Muscle layer of duodenum (tissue), 2 donors: ENCODE measurements around the gene RS1.

Source experiments
- H3K27ac ChIP-seq: one replicate; pipeline ENCODE4 v1.7.0; 2013; ENCODE audit warnings: mild to moderate bottlenecking, low read length
- H3K27me3 ChIP-seq: one replicate; pipeline ENCODE4 v1.7.0; 2013; ENCODE audit warnings: low read depth, mild to moderate bottlenecking, control low read depth, low read length
- H3K36me3 ChIP-seq, 2 donors: one replicate each; pipeline ENCODE4 v1.7.0; 2013; ENCODE audit warnings: low read length in 2 of 2, control low read depth in 1 of 2, mild to moderate bottlenecking in 1 of 2; ENCODE audit not compliant: insufficient read depth in 2 of 2, control insufficient read depth in 1 of 2
- H3K4me1 ChIP-seq, 2 donors: one replicate each; pipeline ENCODE4 v1.7.0; 2013; ENCODE audit warnings: low read length in 2 of 2, mild to moderate bottlenecking in 2 of 2, control low read depth in 1 of 2, moderate library complexity in 1 of 2; ENCODE audit not compliant: insufficient read depth in 2 of 2, control insufficient read depth in 1 of 2
- H3K4me3 ChIP-seq, 2 donors: one replicate each; pipeline ENCODE4 v1.7.0; 2013; ENCODE audit warnings: low read length in 2 of 2, low read depth in 1 of 2, mild to moderate bottlenecking in 1 of 2
- H3K9me3 ChIP-seq, 2 donors: one replicate each; pipeline ENCODE4 v1.7.0; 2013; ENCODE audit warnings: low read length in 2 of 2, control low read depth in 1 of 2, mild to moderate bottlenecking in 1 of 2; ENCODE audit not compliant: control insufficient read depth in 1 of 2
- donor health status: healthy.

RS1 gene

GRCh38 chrX:18691431-18691830 is 19.5 kb upstream of the RS1 start:
- H3K4me1 ChIP-seq, result no peaks in the 10 kb centered on the region
- H3K27ac ChIP-seq, result no peak overlapping the region
- H3K9me3 ChIP-seq, result peaks cover 0 to 4% of the 10 kb centered on the region in 2 donors
- no peaks in the 10 kb centered on the region for H3K27me3 ChIP-seq
- no peak overlapping the region for H3K4me3 ChIP-seq
- H3K36me3 ChIP-seq, result no peaks in the 10 kb centered on the region

GRCh38 chrX:18687856-18688495 is 16.1 kb upstream of the RS1 start:
- Histone ChIP-seq H3K4me1 (no peaks in the 10 kb centered on the region), H3K4me3 (no peak overlapping the region), H3K27ac (no peak overlapping the region), H3K9me3 (no peaks in the 10 kb centered on the region), H3K36me3 (no peaks in the 10 kb centered on the region), H3K27me3 (no peaks in the 10 kb centered on the region)

DNA sequence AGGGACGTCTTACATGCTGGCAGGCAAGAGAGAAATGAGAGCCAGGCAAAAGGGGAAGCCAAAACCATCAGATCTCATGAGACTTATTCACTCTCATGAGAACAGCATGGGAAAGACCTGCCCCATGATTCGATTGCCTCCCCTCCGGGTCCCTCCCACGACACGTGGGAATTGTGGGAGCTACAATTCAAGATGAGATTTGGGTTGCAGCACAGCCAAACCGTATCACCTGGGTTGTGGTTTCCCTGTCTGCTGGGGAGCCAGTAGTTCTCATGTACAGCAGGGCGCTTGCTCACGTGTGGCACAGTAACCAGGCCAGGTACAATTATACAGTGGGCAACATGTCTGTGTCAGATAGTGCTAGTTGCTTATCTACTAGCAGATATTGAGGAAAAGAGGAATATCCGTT is 11.1 kb upstream of the RS1 start:
- no peaks in the 10 kb centered on the region for H3K36me3 ChIP-seq
- H3K4me3 ChIP-seq, result no peak overlapping the region
- no peaks in the 10 kb centered on the region for H3K9me3 ChIP-seq
- H3K27ac ChIP-seq, result no peak overlapping the region
- H3K4me1 ChIP-seq, result no peaks in the 10 kb centered on the region
- H3K27me3 ChIP-seq, result no peaks in the 10 kb centered on the region

DNA sequence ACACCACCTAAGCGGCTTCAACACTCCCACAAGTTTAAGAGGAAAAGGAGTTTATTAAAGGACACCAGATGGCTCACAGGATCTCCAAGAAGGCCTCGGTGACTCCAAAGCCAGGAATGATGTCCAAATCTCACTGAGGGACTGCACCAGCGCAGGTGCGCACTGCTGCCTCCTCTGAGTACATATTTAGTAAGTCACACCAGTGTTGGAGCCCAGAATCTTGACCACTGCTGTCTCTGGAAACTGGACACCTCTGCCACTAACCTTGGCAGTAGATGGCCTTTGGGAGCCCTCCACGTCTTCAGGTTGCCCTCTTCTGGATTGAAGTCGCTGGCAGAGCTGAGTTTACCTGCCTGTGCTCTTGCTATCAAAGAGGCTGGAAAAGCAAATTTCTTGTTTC is 10.1 kb upstream of the RS1 start:
- H3K27me3 ChIP-seq, result no peaks in the 10 kb centered on the region
- no peaks in the 10 kb centered on the region for H3K4me1 ChIP-seq
- no peaks in the 10 kb centered on the region for H3K9me3 ChIP-seq
- no peak overlapping the region for H3K27ac ChIP-seq
- H3K4me3 ChIP-seq, result no peak overlapping the region
- H3K36me3 ChIP-seq, result no peaks in the 10 kb centered on the region

- Histone ChIP-seq H3K27me3 (no peaks in the 10 kb centered on the region), H3K9me3 (no peaks in the 10 kb centered on the region), H3K36me3 (no peaks in the 10 kb centered on the region), H3K27ac (no peak overlapping the region), H3K4me1 (no peaks in the 10 kb centered on the region), H3K4me3 (no peak overlapping the region)
These were observed 5.4 kb upstream of the RS1 start for GRCh38 chrX:18677161-18677869.

DNA sequence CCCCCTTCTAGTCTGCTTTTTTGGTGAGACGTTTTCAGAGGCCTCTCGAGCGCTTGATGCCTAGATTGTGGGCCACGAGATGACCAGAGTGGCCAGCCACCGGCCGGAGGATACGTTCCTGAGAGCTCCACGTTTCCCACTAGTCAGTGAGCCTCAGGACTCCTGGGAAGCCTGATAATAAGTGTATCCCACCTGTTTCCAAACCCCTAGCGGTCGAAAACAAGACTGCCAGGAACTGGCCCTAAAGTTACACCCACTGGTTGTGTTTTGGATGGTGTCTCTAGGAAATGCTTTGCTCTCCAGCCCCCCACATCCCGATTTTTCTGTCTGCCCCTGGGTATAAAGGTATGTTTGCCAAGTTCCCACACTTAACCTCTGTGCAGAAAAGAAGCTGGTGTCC is 4.6 kb upstream of the RS1 start:
- Histone ChIP-seq H3K9me3 (no peaks in the 10 kb centered on the region), H3K27ac (no peak overlapping the region), H3K36me3 (no peaks in the 10 kb centered on the region), H3K4me3 (no peak overlapping the region), H3K4me1 (no peaks in the 10 kb centered on the region), H3K27me3 (no peaks in the 10 kb centered on the region)

DNA sequence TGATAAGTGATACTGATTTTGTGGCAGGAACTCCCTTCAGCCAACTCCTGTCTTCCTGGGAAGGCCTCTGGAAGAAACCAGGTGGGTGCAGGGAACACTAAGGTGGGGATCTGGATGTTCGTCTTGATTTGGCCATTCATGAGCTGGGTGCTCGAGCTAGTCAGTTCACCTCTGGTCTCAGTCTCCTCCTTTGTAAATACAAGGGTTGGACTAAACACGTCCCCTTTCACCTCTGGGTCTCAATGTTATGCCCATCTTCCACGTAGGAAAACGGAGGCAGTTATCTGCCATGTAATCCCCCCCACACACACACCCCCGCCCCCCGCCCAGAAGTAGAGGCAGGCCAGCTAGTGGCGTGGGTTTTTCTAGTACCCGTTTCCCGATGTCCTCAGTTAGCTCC is 4.1 kb upstream of the RS1 start:
- no peaks in the 10 kb centered on the region for H3K27me3 ChIP-seq
- no peaks in the 10 kb centered on the region for H3K36me3 ChIP-seq
- no peak overlapping the region for H3K4me3 ChIP-seq
- H3K27ac ChIP-seq, result no peak overlapping the region
- no peaks in the 10 kb centered on the region for H3K9me3 ChIP-seq
- no peaks in the 10 kb centered on the region for H3K4me1 ChIP-seq

- Histone ChIP-seq H3K4me3 (peak overlapping the region; percentile 59 to 70), H3K4me1 (no peaks in the 10 kb centered on the region), H3K27ac (peak overlapping the region; percentile 45)
These were observed 3.2 kb upstream of the RS1 start for GRCh38 chrX:18674788-18675735.

GRCh38 chrX:18674417-18674787 is 2.5 kb upstream of the RS1 start:
- H3K4me3 ChIP-seq, result peak overlapping the region; percentile 59 to 70
- H3K9me3 ChIP-seq, result no peaks in the 10 kb centered on the region
- no peaks in the 10 kb centered on the region for H3K4me1 ChIP-seq
- no peaks in the 10 kb centered on the region for H3K27me3 ChIP-seq
- peak overlapping the region; percentile 45 for H3K27ac ChIP-seq
- H3K36me3 ChIP-seq, result no peaks in the 10 kb centered on the region

More at GRCh38 chrX:18674788-18675735, 3.2 kb upstream of the RS1 start:
- Histone ChIP-seq H3K9me3 (no peaks in the 10 kb centered on the region), H3K27me3 (no peaks in the 10 kb centered on the region), H3K36me3 (no peaks in the 10 kb centered on the region)

DNA sequence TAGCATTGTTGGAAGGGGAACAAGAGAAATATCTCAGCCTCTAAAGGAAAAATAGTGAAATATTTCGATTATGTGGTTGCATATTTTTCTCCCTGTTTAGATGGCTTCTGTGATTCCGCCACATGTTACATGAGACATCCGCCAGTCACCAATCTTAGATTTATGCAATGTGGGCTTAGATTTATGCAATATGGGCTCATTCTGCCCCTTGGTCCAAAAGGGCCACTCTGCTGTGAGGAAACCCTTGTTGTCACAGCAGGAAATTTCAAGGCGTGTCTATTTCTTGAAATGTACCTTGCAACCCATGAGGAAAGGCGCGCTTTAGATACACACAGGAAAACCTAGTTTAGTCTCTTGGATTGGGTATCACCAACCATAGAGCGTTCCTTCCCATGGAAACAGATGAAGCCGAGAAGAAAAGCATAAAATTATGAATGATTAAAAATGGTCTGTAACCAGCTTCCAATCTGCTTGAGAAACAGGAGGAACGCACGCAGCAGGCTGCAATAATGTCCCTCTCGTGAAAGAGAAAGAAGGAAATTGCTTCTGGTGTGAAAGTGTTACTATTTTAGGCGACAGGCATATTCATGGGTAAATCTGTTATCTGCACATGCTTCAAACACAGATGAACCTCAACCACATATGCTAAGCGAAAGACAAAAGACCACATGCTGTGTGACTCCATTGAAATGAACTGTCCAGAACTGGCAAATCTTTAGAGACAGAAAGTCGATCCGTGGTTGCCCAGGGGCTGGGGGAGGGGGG is 3.7 kb downstream of the RS1 start:
- no peaks in the 10 kb centered on the region for H3K27me3 ChIP-seq
- no peak overlapping the region for H3K4me3 ChIP-seq
- H3K36me3 ChIP-seq, result no peaks in the 10 kb centered on the region
- no peaks in the 10 kb centered on the region for H3K9me3 ChIP-seq
- no peak overlapping the region for H3K27ac ChIP-seq
- H3K4me1 ChIP-seq, result no peaks in the 10 kb centered on the region

DNA sequence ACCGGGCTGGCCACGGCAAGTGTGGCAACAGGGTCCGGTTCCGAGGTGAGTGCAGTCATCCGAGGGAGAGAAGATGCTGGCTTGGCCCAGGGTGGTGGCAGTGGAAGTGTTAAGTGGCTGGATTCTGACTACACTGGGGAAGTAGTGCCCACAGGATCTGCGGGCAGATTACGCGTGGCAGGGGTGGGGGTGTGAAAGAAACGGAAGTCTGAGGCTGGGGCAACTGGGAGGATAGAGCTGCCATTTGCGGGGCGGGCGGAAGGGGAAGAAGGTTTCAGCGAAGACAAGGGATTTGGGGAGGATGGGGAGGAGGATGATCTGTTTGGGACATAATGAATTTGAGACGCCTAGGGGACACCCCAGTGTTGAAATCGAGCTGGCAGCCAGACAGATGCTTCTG is 5.3 kb downstream of the RS1 start:
- H3K4me3 ChIP-seq, result no peak overlapping the region
- no peaks in the 10 kb centered on the region for H3K27me3 ChIP-seq
- H3K27ac ChIP-seq, result no peak overlapping the region
- no peaks in the 10 kb centered on the region for H3K36me3 ChIP-seq
- no peaks in the 10 kb centered on the region for H3K4me1 ChIP-seq
- H3K9me3 ChIP-seq, result no peaks in the 10 kb centered on the region
